Measurements from ENCODE around the gene SYT8.

SYT8 gene

DNA sequence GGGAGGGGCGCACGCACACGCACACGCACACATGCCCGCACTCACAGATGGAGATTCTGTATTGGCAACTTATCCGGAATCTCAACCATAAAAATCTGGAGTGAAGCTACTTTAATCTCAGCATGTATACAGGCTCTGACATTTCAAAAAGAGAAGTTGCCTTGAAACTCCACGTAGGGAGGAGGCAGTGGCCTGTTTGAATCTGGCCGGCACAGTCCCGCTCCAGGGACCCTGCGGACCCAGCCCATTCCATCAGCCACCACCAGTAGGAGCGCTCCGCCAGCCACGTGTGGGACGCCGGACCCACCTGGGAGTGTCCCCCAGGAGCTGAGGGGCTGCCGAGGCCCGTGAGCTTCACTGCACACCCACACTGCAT, 1.9 kb upstream of the SYT8 start:
- no peak for DNase-seq

DNA sequence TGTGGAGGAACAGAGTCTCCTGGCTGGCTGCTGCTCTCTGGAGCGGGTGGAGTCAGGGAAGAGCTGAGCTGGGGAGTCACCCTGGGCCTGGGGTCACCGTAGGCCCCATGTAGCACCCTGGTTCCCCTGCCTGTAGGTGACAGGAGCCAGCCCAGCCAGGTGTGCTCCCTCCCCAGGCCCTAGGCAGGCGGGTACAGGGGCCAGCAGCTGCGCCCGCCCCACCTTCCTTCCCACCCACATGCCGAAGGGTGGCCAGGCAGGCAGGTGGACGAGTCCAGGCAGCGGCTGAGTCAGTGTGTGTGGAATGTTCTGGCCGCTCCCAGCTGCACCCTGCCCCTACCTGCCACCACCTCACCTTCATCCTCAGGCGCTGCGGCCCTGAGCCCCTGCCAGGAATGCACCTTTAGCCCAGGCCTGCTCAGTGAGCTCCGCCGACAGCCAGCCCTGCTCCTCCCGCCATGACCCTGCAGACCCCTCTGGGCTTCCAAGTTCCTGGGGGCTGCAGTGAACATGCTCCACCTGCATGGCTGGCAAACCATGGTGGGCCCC, 654 bp upstream of the SYT8 start:
- DNase-seq: no peak

DNA sequence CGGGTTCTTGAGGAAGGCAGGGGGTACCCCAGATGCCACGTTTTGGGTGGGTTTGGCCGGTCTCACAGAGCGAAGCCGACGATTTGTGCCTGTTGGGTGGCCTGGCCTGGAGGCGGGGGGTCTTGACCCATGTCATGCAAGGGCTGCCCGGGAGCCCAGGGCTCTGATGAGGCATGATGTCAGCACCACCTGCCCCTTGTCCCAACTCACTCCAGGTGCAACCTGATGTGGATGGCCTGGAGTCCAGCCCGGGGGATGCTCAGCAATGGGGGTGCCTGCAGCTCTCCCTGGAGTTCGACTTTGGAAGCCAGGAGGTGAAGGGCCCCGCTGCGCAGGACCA, 851 bp downstream of the SYT8 start:
- no peak for DNase-seq

DNA sequence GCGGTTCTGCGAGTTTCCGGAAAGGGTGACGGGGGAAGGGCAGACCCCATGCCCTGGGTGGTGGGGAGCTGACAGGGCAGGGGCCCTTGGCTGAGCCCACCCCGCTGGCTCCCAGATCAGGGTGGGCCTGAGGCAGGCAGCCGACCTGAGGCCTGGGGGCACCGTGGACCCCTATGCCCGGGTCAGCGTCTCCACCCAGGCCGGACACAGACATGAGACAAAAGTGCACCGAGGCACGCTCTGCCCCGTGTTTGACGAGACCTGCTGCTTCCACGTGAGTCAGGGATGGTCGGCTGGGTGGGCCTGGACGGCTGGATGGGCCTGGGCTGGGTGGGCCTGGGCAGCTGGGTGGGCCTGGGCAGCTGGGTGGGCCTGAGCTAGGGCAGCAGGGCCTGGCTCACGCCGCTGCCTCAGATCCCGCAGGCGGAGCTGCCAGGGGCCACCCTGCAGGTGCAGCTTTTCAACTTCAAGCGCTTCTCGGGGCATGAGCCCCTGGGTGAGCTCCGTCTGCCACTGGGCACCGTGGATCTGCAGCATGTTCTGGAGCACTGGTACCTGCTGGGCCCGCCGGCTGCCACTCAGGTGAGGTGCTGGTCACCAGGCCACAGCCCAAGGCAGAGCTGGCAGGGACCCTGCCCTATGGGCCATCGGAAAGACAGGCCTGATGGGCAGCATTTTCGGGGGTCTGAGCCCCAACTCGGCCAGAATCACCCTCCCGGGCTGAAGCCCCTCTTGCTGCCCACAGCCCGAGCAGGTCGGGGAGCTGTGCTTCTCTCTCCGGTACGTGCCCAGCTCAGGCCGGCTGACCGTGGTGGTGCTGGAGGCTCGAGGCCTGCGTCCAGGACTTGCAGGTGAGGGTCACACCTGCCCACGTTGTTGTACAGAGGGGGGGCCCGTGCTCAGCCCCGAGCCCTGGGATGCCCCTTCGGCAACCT, 1.5 kb downstream of the SYT8 start:
- no peak for DNase-seq

DNA sequence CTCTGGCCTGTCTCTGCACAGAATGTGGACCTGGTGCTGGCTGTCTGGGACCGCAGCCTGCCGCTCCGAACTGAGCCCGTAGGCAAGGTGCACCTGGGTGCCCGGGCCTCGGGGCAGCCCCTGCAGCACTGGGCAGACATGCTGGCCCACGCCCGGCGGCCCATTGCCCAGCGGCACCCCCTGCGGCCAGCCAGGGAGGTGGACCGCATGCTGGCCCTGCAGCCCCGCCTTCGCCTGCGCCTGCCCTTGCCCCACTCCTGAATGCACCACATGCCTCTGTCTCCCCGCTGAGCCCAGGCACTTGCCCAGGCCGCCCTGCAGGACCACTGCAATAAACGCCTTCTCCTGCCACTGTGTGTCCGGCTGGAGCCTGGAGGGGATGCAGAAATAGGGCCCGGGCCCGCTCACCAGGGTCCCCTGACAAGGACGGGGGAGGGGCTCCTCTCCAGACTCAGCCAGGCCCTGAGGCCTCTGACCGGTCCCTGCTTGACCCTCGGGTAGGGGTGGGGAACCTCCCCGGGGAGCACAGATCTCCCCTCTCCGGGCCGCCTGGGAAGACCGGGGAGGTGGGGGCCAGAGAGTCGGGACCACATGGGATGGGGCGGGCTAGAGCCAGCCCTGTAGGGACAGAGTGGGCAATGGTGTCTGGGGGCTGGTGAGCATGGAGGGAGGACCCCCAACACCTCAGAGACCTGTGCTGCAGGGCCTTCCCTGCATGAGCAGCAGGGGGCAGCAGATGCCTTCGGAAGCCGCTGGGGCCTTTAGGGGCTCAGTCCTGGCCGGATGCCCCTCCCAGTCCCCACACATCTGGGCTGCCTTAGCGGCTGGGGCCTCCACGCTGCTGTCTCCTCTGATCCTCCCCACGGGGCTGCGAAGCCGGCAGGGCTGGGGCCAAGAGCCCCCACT, 2.6 kb downstream of the SYT8 start:
- DNase-seq: peak; percentile 79

DNA sequence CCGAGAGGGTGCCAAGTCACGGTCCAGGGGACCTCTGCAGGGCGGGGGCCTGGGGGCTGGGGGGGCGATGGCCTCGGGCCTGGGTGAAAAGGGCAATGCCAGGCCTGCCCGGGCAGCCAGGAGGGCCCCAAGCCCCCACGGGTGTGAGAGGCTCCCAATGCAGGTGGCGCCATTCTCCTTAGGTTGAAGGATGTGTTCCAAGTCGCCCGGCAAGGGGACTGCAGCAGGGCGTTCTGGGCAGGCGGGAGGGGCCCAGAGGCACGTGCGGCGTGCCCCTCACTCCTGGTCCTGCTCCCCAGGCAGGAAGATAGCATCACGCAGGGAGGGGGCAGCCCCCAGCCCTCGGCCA, 3.3 kb downstream of the SYT8 start:
- DNase-seq: no peak

DNA sequence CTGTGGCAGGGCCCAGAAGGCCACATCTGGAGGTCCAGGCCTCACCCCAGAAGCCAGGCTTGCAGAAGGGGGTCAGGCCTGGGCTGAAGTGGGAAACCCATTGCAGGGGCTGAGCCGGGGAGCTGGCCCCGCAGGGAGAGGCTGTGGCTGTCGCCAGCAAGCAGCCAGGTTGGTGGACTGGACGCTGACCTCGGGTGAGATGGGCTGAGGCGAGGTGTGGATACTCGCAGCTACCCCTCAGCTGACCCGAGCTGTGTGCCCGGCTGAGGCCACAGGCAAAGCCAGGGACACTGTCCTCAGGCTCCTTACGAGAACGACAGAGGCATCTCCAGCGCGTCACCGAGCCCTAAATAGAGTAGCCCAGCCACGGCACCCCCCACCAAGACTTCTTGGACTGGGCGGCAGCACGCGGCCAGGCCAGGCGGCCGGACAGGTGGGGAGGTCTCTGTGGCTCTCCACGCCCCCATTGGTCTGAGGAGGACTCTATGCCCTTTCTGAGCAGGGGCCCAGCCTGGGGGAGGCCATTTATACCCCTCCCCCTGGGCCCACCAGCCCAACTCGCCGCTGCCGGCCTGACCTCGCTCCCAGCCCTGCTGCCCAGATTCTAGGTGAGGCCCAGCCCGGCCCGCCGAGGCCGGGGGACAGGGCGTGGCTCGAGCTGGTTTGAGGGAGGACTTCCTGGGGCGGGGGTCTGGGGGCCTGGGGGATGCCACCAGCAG, 3.8 kb downstream of the SYT8 start, which contains the start of gene TNNI2:
Gene TNNI2, plus strand, starts transcription at position 556 of the 719 bp plus-strand sequence. CDS start 716 bp downstream, outside the sequence.
- no peak for DNase-seq

DNA sequence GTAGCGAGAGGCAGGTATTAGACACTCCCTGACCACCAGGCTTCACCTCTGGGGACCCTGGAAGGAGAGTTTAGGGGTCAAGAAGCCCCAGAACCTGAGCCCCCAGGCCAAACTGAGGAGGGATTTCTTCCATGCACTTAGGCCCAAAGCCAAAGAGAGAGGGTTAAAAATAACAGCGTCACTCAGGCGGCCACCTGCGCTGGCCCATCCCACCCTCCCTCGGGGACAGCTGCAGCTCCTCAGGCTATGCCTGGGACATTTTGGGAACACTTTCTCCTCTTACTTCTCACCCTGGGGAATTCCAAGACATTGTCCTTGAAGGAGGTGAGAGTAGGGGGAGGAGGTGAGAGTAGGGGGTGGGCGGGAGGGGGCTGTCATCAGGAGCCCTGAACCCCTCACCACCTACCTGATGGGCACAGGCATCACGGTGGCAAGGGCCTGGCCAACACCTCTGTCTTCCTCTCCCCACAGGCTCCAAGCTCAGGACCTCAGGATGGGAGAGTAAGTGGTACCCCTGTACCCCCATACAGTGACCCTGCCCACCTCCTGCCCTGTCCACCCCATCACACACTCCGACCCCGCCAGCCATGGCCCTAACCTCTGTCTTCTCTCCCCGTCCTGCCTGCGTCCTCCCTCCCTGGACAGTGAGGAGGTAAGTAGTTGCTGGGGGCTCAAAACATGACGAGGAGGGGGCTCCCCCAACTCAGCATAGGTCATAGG, 4.6 kb downstream of the SYT8 start:
- no peak for DNase-seq

DNA sequence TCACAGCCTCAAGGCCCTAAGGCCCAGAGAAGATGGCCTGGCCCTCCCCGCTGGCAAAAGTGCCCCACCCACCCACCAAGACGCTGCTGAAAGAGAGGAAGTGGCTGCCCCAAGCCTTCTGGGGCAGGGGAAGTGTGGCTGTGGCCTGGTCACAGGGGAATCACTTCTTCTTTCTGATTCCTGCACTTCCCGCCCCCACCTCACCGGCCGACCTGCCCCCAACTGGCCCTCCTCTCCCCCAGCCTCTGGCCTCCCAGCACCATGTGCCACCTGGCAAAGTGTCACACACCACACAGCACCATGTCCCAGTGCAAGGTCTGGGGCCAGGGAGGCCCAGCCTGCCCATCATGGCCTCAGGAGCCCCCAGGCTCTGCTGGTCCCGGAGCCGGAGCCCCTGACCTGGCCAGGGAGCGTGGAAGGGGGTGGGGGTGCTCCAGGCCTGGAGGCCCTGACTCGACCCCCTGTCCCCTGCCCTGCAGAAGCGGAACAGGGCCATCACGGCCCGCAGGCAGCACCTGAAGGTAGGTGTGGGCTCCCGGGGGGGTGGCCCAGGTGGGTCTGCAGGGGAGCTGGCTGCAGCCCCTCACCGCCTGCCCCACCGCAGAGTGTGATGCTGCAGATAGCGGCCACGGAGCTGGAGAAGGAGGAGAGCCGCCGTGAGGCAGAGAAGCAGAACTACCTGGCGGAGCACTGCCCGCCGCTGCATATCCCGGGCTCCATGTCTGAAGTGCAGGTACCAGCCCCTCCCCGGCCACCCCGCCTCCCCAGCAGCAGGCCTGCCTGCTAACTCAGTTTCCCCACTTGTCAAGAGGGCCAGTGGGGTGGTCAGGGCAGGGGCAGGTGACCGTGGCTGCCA, 5.4 kb downstream of the SYT8 start:
- DNase-seq: no peak

DNA sequence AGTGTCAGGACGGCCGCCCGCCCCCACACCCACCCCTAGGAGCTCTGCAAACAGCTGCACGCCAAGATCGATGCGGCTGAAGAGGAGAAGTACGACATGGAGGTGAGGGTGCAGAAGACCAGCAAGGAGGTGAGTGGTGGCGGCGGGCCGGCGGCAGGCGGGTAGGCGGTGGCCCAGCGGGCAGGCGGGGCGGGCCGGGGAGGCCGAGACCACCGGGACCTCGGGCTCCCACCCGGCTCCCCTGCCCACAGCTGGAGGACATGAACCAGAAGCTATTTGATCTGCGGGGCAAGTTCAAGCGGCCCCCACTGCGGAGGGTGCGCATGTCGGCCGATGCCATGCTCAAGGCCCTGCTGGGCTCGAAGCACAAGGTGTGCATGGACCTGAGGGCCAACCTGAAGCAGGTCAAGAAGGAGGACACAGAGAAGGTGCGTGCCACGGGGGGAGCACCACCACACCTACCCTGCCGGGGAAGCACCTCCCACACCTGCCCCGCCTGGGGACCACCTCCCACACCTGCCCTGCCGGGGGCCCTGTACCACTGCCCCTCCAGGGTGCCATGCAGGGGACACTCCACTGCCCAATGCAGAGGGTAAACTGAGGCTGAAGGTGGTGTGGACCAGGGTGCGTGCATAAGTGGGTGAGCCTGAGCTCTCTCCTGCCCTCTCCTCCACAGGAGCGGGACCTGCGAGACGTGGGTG, 6.1 kb downstream of the SYT8 start:
- DNase-seq: no peak

DNA sequence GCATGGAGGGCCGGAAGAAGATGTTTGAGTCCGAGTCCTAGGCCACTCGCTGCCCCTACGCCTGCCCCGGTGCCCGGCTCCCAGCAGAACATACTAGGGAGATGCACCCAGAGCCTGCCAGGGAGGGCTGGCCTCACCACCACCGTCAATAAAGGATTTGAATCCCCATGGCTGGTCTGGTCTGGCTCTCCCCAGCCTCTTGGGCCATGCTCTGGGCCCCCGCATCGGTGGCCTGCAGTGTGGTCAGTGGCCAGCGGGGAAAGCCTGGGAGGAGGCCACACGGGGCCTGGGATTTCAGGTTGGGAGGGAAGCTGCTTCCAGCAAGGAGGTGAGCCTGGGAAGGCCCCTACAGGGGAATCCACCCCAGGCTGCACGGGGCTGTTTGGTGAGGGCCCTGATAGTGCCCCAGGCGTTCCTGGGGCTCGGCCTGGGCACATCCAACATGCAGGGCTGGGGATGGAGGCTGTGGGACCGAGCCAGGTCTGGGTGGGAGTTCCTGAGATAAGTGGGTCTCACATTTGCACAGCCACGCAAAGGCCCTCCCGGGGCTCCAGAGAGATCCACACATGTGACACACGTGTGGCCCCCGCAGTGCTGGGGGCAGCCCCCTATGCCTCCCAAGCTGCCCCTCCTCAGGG, 6.8 kb downstream of the SYT8 start:
- no peak for DNase-seq

DNA sequence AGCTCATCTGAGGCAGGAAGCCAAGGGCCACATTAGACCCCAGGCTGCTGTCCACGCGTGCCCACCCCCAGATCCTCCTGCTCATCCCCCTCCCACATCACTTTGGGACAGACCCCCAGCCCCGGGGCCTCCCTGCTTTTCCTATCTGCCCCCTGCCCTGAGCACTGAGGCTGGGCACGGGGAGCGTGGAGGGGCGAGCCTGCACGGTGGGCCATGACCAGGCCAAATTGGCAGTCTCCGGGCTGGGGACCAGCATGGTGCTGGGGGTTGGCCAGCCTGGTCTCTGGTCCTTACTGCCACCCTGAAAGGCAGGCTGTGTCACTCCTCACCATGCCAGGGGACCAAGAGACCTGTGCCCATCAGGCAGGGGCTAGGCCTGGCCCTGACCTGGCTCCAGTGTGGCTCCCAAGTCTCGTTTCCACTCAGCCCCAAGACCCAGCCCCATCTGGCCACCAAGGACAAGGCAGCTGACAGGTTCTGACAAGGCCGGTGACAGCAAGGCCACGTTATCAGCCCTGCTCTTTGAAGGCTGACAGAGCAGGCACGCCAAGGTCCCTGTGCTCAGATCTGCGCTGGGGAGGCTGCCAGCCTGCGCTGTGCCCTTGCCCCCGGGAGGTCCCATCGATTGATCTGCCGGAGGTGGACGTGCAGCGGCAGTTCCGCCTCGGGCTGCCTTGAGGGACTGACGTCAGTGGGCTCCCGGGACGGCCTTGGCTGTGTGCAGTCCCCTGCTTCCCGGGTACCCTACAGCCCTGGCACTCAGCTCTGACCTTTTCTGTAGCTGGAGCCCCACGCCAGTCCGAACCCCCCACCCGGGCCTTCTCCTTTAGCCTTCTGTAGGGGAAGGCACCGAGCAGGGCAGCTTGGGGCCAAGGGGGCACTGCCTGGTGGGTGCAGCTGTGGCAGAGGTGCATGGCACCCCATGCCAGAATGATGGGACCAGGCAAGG, 7.6 kb downstream of the SYT8 start:
- no peak for DNase-seq

DNA sequence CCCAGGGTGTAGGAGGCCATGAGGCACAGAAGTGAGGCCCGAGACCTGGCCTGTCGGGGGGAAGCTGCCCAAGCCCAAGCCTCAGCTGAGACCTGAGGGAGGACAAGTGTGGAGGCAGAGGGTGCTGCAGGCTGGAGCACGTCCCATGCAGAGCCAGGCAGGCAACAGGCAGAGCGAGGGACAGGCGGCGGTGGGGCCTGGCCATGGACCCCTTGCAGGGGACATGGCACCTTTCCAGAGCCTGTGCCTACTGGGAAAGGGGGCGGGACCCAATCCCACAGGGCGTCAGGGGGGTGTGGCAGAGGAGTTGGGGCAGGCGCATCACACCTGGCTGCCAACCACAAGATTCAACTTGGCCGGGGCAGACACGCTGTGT, 8.3 kb downstream of the SYT8 start:
- DNase-seq: no peak

DNA sequence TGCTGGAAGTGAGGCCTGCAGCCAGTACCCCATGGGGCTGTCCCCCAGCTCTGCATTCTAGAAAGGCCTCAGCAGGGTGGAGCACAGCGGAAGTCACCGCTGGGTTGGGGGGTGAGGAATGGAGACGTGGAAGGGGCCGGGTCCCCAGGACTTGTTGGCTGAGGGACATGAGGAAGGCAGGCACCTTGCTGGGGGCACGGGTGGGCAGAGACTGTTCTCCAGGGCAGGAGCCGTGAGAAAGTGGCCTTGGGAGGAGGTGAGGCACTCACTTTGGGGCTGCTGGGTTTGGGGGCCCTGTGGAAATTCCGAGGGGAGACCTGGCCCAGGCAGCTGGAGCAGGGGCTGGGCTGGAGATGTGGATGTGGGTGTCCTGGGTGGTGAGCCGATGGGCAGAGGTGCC, 9.0 kb downstream of the SYT8 start:
- DNase-seq: no peak

DNA sequence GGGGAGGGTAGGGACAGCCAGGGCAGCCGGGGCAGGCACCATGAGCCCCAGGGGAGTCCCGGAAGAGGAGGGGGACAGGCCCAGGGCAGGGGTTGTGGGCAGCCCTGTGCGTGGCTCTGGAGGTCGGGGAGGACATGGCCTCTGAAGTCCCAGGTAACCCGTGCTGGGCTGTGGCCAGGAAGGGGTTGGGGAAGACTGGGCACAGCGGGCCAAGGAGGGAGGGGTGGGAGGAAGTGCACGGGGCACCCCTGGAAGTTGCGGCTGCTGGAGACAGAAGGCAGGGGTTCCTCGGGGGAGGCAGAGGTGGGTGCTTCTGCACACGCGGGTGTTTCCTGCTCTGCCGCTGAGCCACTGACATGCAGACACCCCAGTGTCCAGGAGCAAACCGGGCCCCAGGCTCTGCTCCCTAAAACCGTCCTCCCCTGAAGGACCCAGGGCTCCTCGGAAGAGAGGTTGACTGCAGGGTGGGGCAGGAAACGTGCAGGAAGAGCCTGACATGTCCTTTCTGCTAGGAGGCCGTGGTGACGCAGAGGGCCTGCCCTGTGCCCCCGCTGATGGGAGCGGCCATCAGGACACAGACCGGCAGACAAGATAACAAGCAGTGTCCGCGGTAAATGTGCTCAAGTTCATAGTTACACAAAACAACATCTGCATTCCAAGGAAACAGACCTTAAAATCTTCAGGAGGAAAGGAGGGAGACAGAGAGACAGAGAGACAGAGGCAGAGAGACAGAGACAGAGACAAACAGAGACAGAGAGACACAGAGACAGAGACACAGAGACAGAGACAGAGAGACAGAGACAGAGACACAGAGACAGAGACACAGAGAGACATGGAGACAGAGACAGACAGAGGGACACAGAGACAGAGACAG, 9.7 kb downstream of the SYT8 start:
- DNase-seq: peak; percentile 20

DNA sequence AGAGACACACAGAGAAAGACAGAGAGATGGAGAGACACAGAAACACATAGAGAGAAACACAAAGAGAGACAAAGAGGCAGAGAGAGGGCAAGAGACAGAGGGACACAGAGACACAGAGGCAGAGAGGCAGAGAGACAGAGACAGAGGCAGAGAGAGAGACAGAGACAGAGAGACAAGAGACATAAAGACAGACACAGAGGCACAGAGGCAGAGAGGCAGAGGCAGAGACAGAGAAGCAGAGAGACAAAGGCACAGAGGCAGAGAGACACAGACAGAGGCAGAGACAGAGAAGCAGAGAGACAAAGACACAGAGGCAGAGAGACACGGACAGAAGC, 10.3 kb downstream of the SYT8 start:
- DNase-seq: no peak

DNA sequence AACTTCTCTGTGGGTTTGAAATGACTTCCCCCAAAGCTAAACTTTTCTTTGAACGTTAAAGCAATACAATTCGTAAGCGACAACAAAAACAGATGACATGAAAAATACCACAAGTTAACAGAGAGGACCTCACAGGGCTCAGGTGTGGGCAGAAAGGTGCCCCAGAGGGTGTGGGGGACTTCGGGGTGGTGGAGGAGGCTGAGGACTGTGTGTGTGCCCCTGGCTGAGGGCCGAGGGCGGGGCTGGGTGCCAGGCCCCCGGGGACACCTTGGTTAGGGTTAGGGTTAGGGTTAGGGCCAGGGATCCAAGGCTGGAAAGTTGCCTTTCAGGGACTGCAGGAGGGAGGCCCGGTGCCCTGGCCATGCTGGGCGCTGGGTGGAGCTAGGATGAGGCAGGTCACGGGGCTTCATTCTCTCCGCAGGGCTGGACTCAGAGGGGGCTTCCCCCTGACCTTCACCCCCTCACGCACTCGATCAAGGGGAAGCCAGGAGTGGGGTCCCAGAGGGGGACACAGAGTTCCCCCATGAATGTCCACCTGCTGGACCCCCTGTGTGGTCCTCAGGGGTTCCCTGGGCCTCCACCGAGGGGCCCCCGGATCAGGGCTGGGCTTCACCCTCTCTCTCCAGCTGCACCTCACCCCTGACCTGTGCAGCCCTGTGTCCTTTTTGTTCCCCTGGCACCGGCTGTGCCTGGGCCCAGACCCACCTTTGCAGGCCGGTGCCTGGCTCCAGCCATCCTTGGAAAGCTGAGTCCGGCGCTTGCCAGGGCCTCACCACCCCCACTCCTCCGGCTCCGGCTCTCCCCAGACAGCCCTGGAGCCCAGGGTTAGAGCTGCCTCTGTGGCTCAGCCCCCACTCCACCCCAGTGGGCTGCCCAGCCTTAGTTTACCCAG, 11.0 kb downstream of the SYT8 start:
- no peak for DNase-seq

Data from activated CD4-positive, alpha-beta T cell treated with anti-CD3 and anti-CD28 coated beads, Interleukin-2, amount 50 U/mL, for 16 hours (primary cell).